ENCODE data around the gene ADAM8.

- TF ChIP-seq EP300 (conservative IDR thresholded peaks at IDR 0.05; ENCODE audit: poor library complexity, severe bottlenecking), result no peak
- TF ChIP-seq CTCF (IDR thresholded peaks at IDR 0.05; ENCODE audit: poor library complexity, severe bottlenecking), result no peak
- no peak for TF ChIP-seq POLR2AphosphoS5 (IDR thresholded peaks at IDR 0.05)
- TF ChIP-seq, protein P1, sequence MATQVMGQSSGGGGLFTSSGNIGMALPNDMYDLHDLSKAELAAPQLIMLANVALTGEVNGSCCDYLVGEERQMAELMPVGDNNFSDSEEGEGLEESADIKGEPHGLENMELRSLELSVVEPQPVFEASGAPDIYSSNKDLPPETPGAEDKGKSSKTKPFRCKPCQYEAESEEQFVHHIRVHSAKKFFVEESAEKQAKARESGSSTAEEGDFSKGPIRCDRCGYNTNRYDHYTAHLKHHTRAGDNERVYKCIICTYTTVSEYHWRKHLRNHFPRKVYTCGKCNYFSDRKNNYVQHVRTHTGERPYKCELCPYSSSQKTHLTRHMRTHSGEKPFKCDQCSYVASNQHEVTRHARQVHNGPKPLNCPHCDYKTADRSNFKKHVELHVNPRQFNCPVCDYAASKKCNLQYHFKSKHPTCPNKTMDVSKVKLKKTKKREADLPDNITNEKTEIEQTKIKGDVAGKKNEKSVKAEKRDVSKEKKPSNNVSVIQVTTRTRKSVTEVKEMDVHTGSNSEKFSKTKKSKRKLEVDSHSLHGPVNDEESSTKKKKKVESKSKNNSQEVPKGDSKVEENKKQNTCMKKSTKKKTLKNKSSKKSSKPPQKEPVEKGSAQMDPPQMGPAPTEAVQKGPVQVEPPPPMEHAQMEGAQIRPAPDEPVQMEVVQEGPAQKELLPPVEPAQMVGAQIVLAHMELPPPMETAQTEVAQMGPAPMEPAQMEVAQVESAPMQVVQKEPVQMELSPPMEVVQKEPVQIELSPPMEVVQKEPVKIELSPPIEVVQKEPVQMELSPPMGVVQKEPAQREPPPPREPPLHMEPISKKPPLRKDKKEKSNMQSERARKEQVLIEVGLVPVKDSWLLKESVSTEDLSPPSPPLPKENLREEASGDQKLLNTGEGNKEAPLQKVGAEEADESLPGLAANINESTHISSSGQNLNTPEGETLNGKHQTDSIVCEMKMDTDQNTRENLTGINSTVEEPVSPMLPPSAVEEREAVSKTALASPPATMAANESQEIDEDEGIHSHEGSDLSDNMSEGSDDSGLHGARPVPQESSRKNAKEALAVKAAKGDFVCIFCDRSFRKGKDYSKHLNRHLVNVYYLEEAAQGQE (IDR thresholded peaks at IDR 0.05; ENCODE audit: borderline replicate concordance), result no peak
- no peak for TF ChIP-seq RAD21 (conservative IDR thresholded peaks at IDR 0.05)
Measured at GRCh38 chr10:133226251-133226808, 50.3 kb downstream of the ADAM8 start.
